ENCODE measurements around the gene AUH.
"Not testable (repeated sequence)": the region's sequence is repeated elsewhere in the genome, so short reads cannot be mapped to it uniquely, and the experiment has no call there.

The AUH gene

GRCh38 chr9:91379426-91379825, 17.7 kb upstream of the AUH start:
- DNase-seq (ENCODE audit: low read depth in 2 of 2) = no peak

- DNase-seq (ENCODE audit: low read depth in 2 of 2) = peak; percentile 63 to 69
Observed at GRCh38 chr9:91378695-91379127, 17.0 kb upstream of the AUH start.

- DNase-seq (ENCODE audit: low read depth in 2 of 2) = not testable (repeated sequence)
Observed at GRCh38 chr9:91378054-91378453, 16.3 kb upstream of the AUH start.

- DNase-seq (ENCODE audit: low read depth in 2 of 2) = peak; percentile 56 to 58
Observed at GRCh38 chr9:91376239-91376638, 14.5 kb upstream of the AUH start.

GRCh38 chr9:91374939-91375338, 13.2 kb upstream of the AUH start:
- DNase-seq (ENCODE audit: low read depth in 2 of 2) = peak; percentile 88 to 90

- DNase-seq (ENCODE audit: low read depth in 2 of 2) = no peak
Observed at GRCh38 chr9:91371894-91372293, 10.2 kb upstream of the AUH start.

- not testable (repeated sequence) for DNase-seq (ENCODE audit: low read depth in 2 of 2)
Observed at GRCh38 chr9:91370006-91370405, 8.3 kb upstream of the AUH start.

GRCh38 chr9:91364702-91365101, 3.0 kb upstream of the AUH start:
- no peak for DNase-seq (ENCODE audit: low read depth in 2 of 2)

- no peak for DNase-seq (ENCODE audit: low read depth in 2 of 2)
Observed at GRCh38 chr9:91364005-91364404, 2.3 kb upstream of the AUH start.

- no peak for DNase-seq (ENCODE audit: low read depth in 2 of 2)
Observed at GRCh38 chr9:91362051-91362611, 413 bp upstream of the AUH start.

GRCh38 chr9:91360551-91361290, 997 bp downstream of the AUH start:
- DNase-seq (ENCODE audit: low read depth in 2 of 2) = no peak

GRCh38 chr9:91359734-91360470, 1.8 kb downstream of the AUH start:
- no peak for DNase-seq (ENCODE audit: low read depth in 2 of 2)

GRCh38 chr9:91359083-91359482, 2.6 kb downstream of the AUH start:
- DNase-seq (ENCODE audit: low read depth in 2 of 2) = no peak

GRCh38 chr9:91354881-91355280, 6.8 kb downstream of the AUH start:
- DNase-seq (ENCODE audit: low read depth in 2 of 2) = peak in 1 of 2 experiments; percentile 27

GRCh38 chr9:91349115-91349555, 12.6 kb downstream of the AUH start:
- no peak for DNase-seq (ENCODE audit: low read depth in 2 of 2)

- no peak for DNase-seq (ENCODE audit: low read depth in 2 of 2)
Observed at GRCh38 chr9:91348191-91348807, 13.4 kb downstream of the AUH start.

- DNase-seq (ENCODE audit: low read depth in 2 of 2) = no peak
Observed at GRCh38 chr9:91347377-91347776, 14.3 kb downstream of the AUH start.

GRCh38 chr9:91346644-91347043, 15.1 kb downstream of the AUH start:
- DNase-seq (ENCODE audit: low read depth in 2 of 2) = no peak

- DNase-seq (ENCODE audit: low read depth in 2 of 2) = no peak
Observed at GRCh38 chr9:91345978-91346377, 15.7 kb downstream of the AUH start.

GRCh38 chr9:91342575-91342974, 19.1 kb downstream of the AUH start:
- no peak for DNase-seq (ENCODE audit: low read depth in 2 of 2)

- no peak for DNase-seq (ENCODE audit: low read depth in 2 of 2)
Observed at GRCh38 chr9:91341749-91342148, 20.0 kb downstream of the AUH start.

- no peak for DNase-seq (ENCODE audit: low read depth in 2 of 2)
Observed at GRCh38 chr9:91341258-91341746, 20.4 kb downstream of the AUH start.
